Right cardiac atrium (tissue), 5 donors: ENCODE results near the gene TMEM40. TPM values are rescaled to one million over a fixed set of nuclear protein-coding genes. Genes with fewer than 3 reads are reported as not detected.

Experiments
- ATAC-seq, 2 donors: fragments of 200-7000 bp; cut with Tn5 transposase; one replicate each; pipeline versions ENCODE4 v1.8.0 to v1.9.1; 2020; ENCODE audit warnings: moderate library complexity in 2 of 2, mild to moderate bottlenecking in 1 of 2
- DNase-seq, 3 donors: peaks; one replicate each; pipeline ENCODE4 v3.0.0-alpha.2; 2020
- H3K27ac ChIP-seq: one replicate; pipeline ENCODE4 v1.5.1; 2013; ENCODE audit warnings: mild to moderate bottlenecking, low read length, control low read depth, moderate library complexity
- H3K27me3 ChIP-seq: one replicate; pipeline ENCODE4 v1.6.1; 2013; ENCODE audit not compliant: control insufficient read depth, insufficient read depth
- H3K4me1 ChIP-seq: one replicate; pipeline ENCODE4 v1.6.1; 2013; ENCODE audit warnings: low read length; ENCODE audit not compliant: control insufficient read depth, insufficient read depth
- H3K4me3 ChIP-seq: one replicate; pipeline ENCODE4 v1.5.1; 2013; ENCODE audit warnings: low read length, control low read depth
- H3K9me3 ChIP-seq: one replicate; pipeline ENCODE4 v1.6.1; 2013; ENCODE audit warnings: low read length; ENCODE audit not compliant: control insufficient read depth
- WGBS: extraction: QIAGEN DNeasy Blood & Tissue Kit; methylation state at CpG from one replicate; pipeline ENCODE4 v1.1.7; 2013; 5-methylcytosine and 5-hydroxymethylcytosine counted together
- intact Hi-C, 4 donors: fragments of 100-400 bp; cut with DNase I; formaldehyde crosslinking; loops; one replicate each; pipeline versions ENCODE4 v1.11.0 to v1.14.0; 2022 to 2023
- polyA plus RNA-seq: library from polyadenylated mRNA; stranded (reverse); fragments of 200-250 nt; gene quantifications from one replicate; pipeline ENCODE4 v1.2.3, GENCODE V29; 2013
- total RNA-seq, 4 donors: library from RNA; stranded (reverse); fragmentation: NEBNext Ultra II Directional; extraction: Animal tissue kit (Norgen Biotek cat#: 25700); gene quantifications; one replicate each; pipeline ENCODE4 v1.2.1, GENCODE V29; 2021
- donor health status: healthy with polysubstance abuse.
- donor health status: DM: no; HTN: yes; CAD: no.
- donor health status: DM: no; HTN: no; CAD: no.
- donor health status: DM: no; HTN: yes; CAD: no; lungs with severe emphysema.
- donor health status: DM: yes; HTN: yes; CAD: no.

Gene TMEM40
- total and polyA plus RNA-seq, 5 donors = 3.3 to 5.2 (median 3.9) TPM

- H3K9me3 ChIP-seq = no peaks in the 10 kb centered on the region
- no peaks in the 10 kb centered on the region for H3K4me1 ChIP-seq
- no peak overlapping the region for H3K27ac ChIP-seq
- intact Hi-C loops = no loop called here
- WGBS = 89% methylated on average over 3 of the region's 3 CpGs
- ATAC-seq = no peak
- H3K4me3 ChIP-seq = no peak overlapping the region
- H3K27me3 ChIP-seq = no peaks in the 10 kb centered on the region
- no peak for DNase-seq
Measured at GRCh38 chr3:12695112-12695511, 63.9 kb downstream of the TMEM40 start.

GRCh38 chr3:12692444-12692843, 66.6 kb downstream of the TMEM40 start:
- no peak for DNase-seq
- intact Hi-C loops = no loop called here
- Histone ChIP-seq H3K27ac (peak overlapping the region; percentile 17), H3K4me3 (no peak overlapping the region), H3K4me1 (no peaks in the 10 kb centered on the region), H3K9me3 (no peaks in the 10 kb centered on the region), H3K27me3 (no peaks in the 10 kb centered on the region)
- no peak for ATAC-seq
- WGBS = 94% methylated on average over 8 of the region's 8 CpGs

- ATAC-seq (no peak), DNase-seq (no peak)
- Histone ChIP-seq H3K9me3 (no peaks in the 10 kb centered on the region), H3K27me3 (no peaks in the 10 kb centered on the region), H3K27ac (no peak overlapping the region), H3K4me1 (no peaks in the 10 kb centered on the region), H3K4me3 (no peak overlapping the region)
- intact Hi-C loops = no loop called here
- WGBS = 75% methylated on average over 11 of the region's 11 CpGs
Measured at GRCh38 chr3:12689997-12690711, 68.9 kb downstream of the TMEM40 start.

GRCh38 chr3:12687948-12688347, 71.1 kb downstream of the TMEM40 start:
- no peaks in the 10 kb centered on the region for H3K9me3 ChIP-seq
- no peak for ATAC-seq
- WGBS = 65% methylated on average over 4 of the region's 4 CpGs

GRCh38 chr3:12686096-12686495, 73.0 kb downstream of the TMEM40 start:
- no peak for DNase-seq
- ATAC-seq = no peak
- no peak overlapping the region for H3K4me3 ChIP-seq
- H3K27me3 ChIP-seq = no peaks in the 10 kb centered on the region
- no peak overlapping the region for H3K27ac ChIP-seq
- H3K9me3 ChIP-seq = no peaks in the 10 kb centered on the region
- intact Hi-C loops = no loop called here
- no peaks in the 10 kb centered on the region for H3K4me1 ChIP-seq
- WGBS = 81% methylated on average over 3 of the region's 3 CpGs

More at GRCh38 chr3:12687948-12688347, 71.1 kb downstream of the TMEM40 start:
- Histone ChIP-seq H3K27me3 (no peaks in the 10 kb centered on the region), H3K4me1 (no peaks in the 10 kb centered on the region), H3K4me3 (no peak overlapping the region), H3K27ac (no peak overlapping the region)
- no peak for DNase-seq
- intact Hi-C loops = no loop called here

Other genes with a start within 250 kb of the TMEM40 start
- gene MKRN2OS, start 213.8 kb downstream of the TMEM40 start, total RNA-seq = not detected
- 0.23 TPM for gene MKRN2OS, start 213.8 kb downstream of the TMEM40 start, polyA plus RNA-seq
- gene MKRN2, start 202.2 kb downstream of the TMEM40 start, total RNA-seq = 10 to 100 TPM; 30.5 to 36.3 (median 31.9) TPM
- 23.4 TPM for gene MKRN2, start 202.2 kb downstream of the TMEM40 start, polyA plus RNA-seq
- 100 to 1,000 TPM; 130 to 146 (median 142) TPM for gene RAF1, start 95.1 kb downstream of the TMEM40 start, total RNA-seq
- gene RAF1, start 95.1 kb downstream of the TMEM40 start, polyA plus RNA-seq = 88.0 TPM
- gene CAND2, start 37.4 kb upstream of the TMEM40 start, total RNA-seq = 10 to 100 TPM; 33.2 to 63.6 (median 50.4) TPM
- 36.6 TPM for gene CAND2, start 37.4 kb upstream of the TMEM40 start, polyA plus RNA-seq
- 1,000 to 10,000 TPM in 3 of 4 donors, 100 to 1,000 TPM in 1; 993 to 1,089 (median 1,033) TPM for gene RPL32, start 82.3 kb upstream of the TMEM40 start, total RNA-seq
- gene RPL32, start 82.3 kb upstream of the TMEM40 start, polyA plus RNA-seq = 1,539 TPM